ENCODE results near the gene ZFP64.

Gene ZFP64

GRCh38 chr20:52131048-52131643, 60.4 kb downstream of the ZFP64 start:
- Histone ChIP-seq H3K4me3 (no peak overlapping the region), H3K27ac (no peak overlapping the region)
- TF ChIP-seq, protein P1, sequence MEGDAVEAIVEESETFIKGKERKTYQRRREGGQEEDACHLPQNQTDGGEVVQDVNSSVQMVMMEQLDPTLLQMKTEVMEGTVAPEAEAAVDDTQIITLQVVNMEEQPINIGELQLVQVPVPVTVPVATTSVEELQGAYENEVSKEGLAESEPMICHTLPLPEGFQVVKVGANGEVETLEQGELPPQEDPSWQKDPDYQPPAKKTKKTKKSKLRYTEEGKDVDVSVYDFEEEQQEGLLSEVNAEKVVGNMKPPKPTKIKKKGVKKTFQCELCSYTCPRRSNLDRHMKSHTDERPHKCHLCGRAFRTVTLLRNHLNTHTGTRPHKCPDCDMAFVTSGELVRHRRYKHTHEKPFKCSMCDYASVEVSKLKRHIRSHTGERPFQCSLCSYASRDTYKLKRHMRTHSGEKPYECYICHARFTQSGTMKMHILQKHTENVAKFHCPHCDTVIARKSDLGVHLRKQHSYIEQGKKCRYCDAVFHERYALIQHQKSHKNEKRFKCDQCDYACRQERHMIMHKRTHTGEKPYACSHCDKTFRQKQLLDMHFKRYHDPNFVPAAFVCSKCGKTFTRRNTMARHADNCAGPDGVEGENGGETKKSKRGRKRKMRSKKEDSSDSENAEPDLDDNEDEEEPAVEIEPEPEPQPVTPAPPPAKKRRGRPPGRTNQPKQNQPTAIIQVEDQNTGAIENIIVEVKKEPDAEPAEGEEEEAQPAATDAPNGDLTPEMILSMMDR (IDR thresholded peaks at IDR 0.05) = no peak
- no peak for DNase-seq (ENCODE audit: low spot score)

GRCh38 chr20:52130406-52130805, 61.2 kb downstream of the ZFP64 start:
- H3K4me3 ChIP-seq = no peak overlapping the region
- H3K27ac ChIP-seq = no peak overlapping the region
- TF ChIP-seq, protein P1 (IDR thresholded peaks at IDR 0.05) = no peak
- DNase-seq (ENCODE audit: low spot score) = no peak

- DNase-seq (ENCODE audit: low spot score) = no peak
- Histone ChIP-seq H3K27ac (no peak overlapping the region), H3K4me3 (no peak overlapping the region)
- TF ChIP-seq, protein P1 (IDR thresholded peaks at IDR 0.05) = no peak
Measured at GRCh38 chr20:52129611-52130010, 62.0 kb downstream of the ZFP64 start.

DNA sequence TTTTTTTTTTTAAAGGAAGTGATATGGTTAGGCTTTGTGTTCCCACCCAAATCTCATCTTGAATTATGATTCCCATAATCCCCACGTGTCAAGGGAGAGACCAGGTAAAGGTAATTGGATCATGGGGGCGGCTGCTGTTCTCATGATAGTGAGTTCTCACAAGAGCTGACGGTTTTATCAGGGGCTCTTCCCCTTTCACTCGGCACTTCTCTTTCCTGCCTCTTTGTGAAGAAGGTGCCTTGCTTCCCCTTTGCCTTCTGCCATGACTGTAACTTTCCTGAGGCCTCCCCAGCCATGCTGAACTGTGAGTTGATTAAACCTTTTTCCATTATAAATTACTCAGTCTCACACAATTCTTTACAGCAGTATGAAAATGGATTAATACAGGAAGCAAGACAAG, 64.3 kb downstream of the ZFP64 start:
- H3K27ac ChIP-seq = no peak overlapping the region
- DNase-seq (ENCODE audit: low spot score) = no peak
- H3K4me3 ChIP-seq = no peak overlapping the region
- TF ChIP-seq, protein P1 (IDR thresholded peaks at IDR 0.05) = no peak

DNA sequence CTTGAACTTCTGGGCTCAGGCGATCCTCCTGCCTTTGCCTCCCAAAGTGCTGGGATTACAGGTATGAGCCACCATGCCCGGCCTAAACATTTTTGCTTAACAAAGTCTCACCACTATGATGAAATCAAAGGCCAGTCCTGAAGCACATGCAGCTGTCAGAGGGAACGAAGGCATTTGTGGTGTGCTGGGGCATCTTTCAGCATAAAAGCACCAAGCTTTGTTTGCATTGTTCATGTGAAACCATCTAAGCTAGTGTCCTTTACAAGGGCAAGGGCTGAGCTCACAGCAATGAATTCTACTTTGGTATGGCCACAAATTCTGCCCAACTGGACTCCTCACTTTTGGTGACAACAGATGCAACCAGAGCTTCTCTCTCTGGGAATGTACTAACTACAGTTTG, 66.8 kb downstream of the ZFP64 start:
- Histone ChIP-seq H3K27ac (no peak overlapping the region), H3K4me3 (no peak overlapping the region)
- TF ChIP-seq, protein P1 (IDR thresholded peaks at IDR 0.05) = no peak
- no peak for DNase-seq (ENCODE audit: low spot score)

DNA sequence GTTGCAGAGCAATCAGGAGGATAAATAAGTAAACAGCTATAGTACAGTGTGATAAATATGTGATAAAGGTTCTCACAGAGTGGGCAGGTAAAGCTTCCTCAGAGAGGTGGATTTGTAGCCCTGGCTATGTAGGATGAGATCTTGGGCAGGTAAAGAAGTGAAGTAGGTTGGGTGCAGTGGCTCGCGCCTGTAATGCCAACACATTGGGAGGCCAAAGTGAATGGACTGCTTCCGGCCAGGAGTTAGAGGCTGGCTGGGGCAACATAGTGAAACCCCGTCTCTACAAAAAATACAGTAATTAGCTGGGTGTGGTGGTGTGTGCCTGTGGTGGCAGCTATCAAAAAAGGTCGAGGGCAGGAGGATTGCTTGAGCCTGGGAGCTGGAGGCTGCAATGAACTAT, 72.9 kb downstream of the ZFP64 start:
- TF ChIP-seq, protein P1 (IDR thresholded peaks at IDR 0.05) = no peak
- DNase-seq (ENCODE audit: low spot score) = no peak
- Histone ChIP-seq H3K27ac (no peak overlapping the region), H3K4me3 (no peak overlapping the region)

DNA sequence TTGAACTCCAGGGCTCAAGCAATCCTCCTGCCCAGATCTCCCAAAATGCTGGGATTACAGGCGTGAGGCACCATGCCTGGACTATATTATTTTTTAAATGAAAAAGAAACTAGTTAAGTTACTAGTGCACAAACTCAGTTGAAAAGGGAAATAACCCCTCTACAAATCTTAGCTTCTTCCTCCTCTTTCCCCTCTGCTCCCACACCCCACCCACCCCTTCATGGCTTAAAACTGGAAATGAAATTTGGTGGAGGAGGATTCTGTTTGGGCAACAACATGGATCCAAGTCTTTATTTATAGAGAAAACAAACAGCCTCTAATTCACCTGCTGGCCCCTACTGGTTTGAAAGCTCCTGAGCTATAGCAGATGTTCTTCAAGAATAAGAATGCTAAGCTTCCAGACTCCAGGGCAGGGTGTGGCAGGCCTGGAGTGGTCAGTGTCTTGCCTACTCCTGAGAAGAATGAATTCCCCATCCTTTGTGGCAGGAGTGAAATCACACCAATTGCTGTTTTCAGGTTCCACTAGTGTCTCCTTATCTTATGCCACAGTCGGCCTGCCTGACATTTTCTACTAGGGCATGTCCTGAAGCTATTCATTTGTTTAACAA, 73.5 kb downstream of the ZFP64 start:
- TF ChIP-seq, protein P1 (IDR thresholded peaks at IDR 0.05) = no peak
- no peak overlapping the region for H3K27ac ChIP-seq
- H3K4me3 ChIP-seq = no peak overlapping the region
- no peak for DNase-seq (ENCODE audit: low spot score)
